HepG2 (cell line): ENCODE results near the gene ARF5. TPM values are rescaled to one million over a fixed set of nuclear protein-coding genes. Genes with fewer than 3 reads are reported as not detected.

Source experiments
- MBD4 ChIP-seq: IDR thresholded peaks from 2 replicates; pipeline ENCODE4 v1.6.1; 2012; ENCODE audit warnings: low read length, inconsistent platforms, borderline replicate concordance
- MEF2D ChIP-seq: sonication (generic); formaldehyde crosslinking; IDR thresholded peaks from 2 replicates; pipeline ENCODE4 v1.5.1; 2020; ENCODE audit warnings: mild to moderate bottlenecking, missing genetic modification reagents
- U2AF1 ChIP-seq: fragments of 200-400 bp; formaldehyde crosslinking; optimal IDR thresholded peaks from 2 replicates; pipeline ENCODE3; 2017; ENCODE audit warnings: mild to moderate bottlenecking, low read depth, low read length
- ZNF263 ChIP-seq: sonication (generic); formaldehyde crosslinking; IDR thresholded peaks from 2 replicates; pipeline ENCODE4 v1.4.0; 2020; ENCODE audit warnings: missing genetic modification reagents
- ZNF883 ChIP-seq: sonication (generic); formaldehyde crosslinking; IDR thresholded peaks from 2 replicates; pipeline ENCODE4 v1.5.1; 2020; ENCODE audit warnings: mild to moderate bottlenecking, missing genetic modification reagents; ENCODE audit errors: not compliant biosample characterization
- polyA plus RNA-seq, 8 experiments: library from polyadenylated mRNA; depleted of rRNA in 3 of 8; stranded (reverse) in 7 of 8; unstranded in 1 of 8; fragments of >200 nt; fragmentation: Illumina TruSeq in 4 of 8; extraction: Trizol in 4 of 8; gene quantifications; 2 replicates each; pipeline versions ENCODE4 v1.2.1 to v1.2.3, GENCODE V29; 2011 to 2016; ENCODE audit warnings: low read depth in 4 of 8, missing spikeins in 1 of 8, mixed read lengths in 1 of 8; ENCODE audit not compliant: insufficient read depth in 1 of 8
- total RNA-seq, 5 experiments: library from RNA; depleted of rRNA; stranded (reverse); fragments of >200 nt; fragmentation: Illumina TruSeq; extraction: Trizol; gene quantifications; 2 replicates each; pipeline ENCODE4 v1.2.3, GENCODE V29; 2016; ENCODE audit warnings: low read depth in 1 of 5
- TF ChIP-seq, protein P1 (sequence below): sonication (generic); formaldehyde crosslinking; IDR thresholded peaks from 2 replicates; pipeline ENCODE4 v1.8.1; 2023; ENCODE audit warnings: mild to moderate bottlenecking, missing genetic modification reagents, borderline replicate concordance
- TF ChIP-seq, protein P2 (sequence below): sonication (generic); formaldehyde crosslinking; IDR thresholded peaks from 2 replicates; pipeline ENCODE4 v1.4.0; 2020; ENCODE audit warnings: missing genetic modification reagents
- TF ChIP-seq, protein P3 (sequence below): sonication (generic); formaldehyde crosslinking; IDR thresholded peaks from 2 replicates; pipeline ENCODE4 v1.4.0; 2020; ENCODE audit warnings: mild to moderate bottlenecking, missing genetic modification reagents, borderline replicate concordance
- TF ChIP-seq, protein P4 (sequence below): sonication (generic); formaldehyde crosslinking; IDR thresholded peaks from 2 replicates; pipeline ENCODE4 v1.5.1; 2020; ENCODE audit warnings: missing genetic modification reagents, mild to moderate bottlenecking, borderline replicate concordance

The ARF5 gene
- total and polyA plus RNA-seq, 2 of the 13 experiments (the other 11 are each of a cell fraction or from before 2014, with no cell fraction given), result 109 to 135 TPM

DNA sequence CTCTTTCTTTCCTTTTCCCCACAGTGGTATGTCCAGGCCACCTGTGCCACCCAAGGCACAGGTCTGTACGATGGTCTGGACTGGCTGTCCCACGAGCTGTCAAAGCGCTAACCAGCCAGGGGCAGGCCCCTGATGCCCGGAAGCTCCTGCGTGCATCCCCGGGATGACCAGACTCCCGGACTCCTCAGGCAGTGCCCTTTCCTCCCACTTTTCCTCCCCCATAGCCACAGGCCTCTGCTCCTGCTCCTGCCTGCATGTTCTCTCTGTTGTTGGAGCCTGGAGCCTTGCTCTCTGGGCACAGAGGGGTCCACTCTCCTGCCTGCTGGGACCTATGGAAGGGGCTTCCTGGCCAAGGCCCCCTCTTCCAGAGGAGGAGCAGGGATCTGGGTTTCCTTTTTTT lies 3.0 kb downstream of the ARF5 start (continued):
- TF ChIP-seq, protein P1, sequence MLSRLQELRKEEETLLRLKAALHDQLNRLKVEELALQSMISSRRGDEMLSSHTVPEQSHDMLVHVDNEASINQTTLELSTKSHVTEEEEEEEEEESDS (CRISPR knock-in tag), result no peak
- TF ChIP-seq ZNF263 (CRISPR knock-in tag) (no peak), MBD4 (no peak), MEF2D (CRISPR knock-in tag) (no peak), ZNF883 (CRISPR knock-in tag) (no peak), U2AF1 (no peak)
- TF ChIP-seq, protein P2, sequence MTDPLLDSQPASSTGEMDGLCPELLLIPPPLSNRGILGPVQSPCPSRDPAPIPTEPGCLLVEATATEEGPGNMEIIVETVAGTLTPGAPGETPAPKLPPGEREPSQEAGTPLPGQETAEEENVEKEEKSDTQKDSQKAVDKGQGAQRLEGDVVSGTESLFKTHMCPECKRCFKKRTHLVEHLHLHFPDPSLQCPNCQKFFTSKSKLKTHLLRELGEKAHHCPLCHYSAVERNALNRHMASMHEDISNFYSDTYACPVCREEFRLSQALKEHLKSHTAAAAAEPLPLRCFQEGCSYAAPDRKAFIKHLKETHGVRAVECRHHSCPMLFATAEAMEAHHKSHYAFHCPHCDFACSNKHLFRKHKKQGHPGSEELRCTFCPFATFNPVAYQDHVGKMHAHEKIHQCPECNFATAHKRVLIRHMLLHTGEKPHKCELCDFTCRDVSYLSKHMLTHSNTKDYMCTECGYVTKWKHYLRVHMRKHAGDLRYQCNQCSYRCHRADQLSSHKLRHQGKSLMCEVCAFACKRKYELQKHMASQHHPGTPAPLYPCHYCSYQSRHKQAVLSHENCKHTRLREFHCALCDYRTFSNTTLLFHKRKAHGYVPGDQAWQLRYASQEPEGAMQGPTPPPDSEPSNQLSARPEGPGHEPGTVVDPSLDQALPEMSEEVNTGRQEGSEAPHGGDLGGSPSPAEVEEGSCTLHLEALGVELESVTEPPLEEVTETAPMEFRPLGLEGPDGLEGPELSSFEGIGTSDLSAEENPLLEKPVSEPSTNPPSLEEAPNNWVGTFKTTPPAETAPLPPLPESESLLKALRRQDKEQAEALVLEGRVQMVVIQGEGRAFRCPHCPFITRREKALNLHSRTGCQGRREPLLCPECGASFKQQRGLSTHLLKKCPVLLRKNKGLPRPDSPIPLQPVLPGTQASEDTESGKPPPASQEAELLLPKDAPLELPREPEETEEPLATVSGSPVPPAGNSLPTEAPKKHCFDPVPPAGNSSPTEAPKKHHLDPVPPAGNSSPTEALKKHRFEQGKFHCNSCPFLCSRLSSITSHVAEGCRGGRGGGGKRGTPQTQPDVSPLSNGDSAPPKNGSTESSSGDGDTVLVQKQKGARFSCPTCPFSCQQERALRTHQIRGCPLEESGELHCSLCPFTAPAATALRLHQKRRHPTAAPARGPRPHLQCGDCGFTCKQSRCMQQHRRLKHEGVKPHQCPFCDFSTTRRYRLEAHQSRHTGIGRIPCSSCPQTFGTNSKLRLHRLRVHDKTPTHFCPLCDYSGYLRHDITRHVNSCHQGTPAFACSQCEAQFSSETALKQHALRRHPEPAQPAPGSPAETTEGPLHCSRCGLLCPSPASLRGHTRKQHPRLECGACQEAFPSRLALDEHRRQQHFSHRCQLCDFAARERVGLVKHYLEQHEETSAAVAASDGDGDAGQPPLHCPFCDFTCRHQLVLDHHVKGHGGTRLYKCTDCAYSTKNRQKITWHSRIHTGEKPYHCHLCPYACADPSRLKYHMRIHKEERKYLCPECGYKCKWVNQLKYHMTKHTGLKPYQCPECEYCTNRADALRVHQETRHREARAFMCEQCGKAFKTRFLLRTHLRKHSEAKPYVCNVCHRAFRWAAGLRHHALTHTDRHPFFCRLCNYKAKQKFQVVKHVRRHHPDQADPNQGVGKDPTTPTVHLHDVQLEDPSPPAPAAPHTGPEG (CRISPR knock-in tag), result no peak
- TF ChIP-seq, protein P3, sequence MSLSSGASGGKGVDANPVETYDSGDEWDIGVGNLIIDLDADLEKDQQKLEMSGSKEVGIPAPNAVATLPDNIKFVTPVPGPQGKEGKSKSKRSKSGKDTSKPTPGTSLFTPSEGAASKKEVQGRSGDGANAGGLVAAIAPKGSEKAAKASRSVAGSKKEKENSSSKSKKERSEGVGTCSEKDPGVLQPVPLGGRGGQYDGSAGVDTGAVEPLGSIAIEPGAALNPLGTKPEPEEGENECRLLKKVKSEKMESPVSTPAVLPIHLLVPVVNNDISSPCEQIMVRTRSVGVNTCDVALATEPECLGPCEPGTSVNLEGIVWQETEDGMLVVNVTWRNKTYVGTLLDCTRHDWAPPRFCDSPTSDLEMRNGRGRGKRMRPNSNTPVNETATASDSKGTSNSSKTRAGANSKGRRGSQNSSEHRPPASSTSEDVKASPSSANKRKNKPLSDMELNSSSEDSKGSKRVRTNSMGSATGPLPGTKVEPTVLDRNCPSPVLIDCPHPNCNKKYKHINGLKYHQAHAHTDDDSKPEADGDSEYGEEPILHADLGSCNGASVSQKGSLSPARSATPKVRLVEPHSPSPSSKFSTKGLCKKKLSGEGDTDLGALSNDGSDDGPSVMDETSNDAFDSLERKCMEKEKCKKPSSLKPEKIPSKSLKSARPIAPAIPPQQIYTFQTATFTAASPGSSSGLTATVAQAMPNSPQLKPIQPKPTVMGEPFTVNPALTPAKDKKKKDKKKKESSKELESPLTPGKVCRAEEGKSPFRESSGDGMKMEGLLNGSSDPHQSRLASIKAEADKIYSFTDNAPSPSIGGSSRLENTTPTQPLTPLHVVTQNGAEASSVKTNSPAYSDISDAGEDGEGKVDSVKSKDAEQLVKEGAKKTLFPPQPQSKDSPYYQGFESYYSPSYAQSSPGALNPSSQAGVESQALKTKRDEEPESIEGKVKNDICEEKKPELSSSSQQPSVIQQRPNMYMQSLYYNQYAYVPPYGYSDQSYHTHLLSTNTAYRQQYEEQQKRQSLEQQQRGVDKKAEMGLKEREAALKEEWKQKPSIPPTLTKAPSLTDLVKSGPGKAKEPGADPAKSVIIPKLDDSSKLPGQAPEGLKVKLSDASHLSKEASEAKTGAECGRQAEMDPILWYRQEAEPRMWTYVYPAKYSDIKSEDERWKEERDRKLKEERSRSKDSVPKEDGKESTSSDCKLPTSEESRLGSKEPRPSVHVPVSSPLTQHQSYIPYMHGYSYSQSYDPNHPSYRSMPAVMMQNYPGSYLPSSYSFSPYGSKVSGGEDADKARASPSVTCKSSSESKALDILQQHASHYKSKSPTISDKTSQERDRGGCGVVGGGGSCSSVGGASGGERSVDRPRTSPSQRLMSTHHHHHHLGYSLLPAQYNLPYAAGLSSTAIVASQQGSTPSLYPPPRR (CRISPR knock-in tag), result no peak
- TF ChIP-seq, protein P4, sequence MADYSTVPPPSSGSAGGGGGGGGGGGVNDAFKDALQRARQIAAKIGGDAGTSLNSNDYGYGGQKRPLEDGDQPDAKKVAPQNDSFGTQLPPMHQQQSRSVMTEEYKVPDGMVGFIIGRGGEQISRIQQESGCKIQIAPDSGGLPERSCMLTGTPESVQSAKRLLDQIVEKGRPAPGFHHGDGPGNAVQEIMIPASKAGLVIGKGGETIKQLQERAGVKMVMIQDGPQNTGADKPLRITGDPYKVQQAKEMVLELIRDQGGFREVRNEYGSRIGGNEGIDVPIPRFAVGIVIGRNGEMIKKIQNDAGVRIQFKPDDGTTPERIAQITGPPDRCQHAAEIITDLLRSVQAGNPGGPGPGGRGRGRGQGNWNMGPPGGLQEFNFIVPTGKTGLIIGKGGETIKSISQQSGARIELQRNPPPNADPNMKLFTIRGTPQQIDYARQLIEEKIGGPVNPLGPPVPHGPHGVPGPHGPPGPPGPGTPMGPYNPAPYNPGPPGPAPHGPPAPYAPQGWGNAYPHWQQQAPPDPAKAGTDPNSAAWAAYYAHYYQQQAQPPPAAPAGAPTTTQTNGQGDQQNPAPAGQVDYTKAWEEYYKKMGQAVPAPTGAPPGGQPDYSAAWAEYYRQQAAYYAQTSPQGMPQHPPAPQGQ (CRISPR knock-in tag), result no peak
